Fibroblast of skin of scalp (primary cell): Measurements from ENCODE around the gene SCPEP1.
"Not testable (repeated sequence)": the region's sequence is repeated elsewhere in the genome, so short reads cannot be mapped to it uniquely, and the experiment has no call there.

ENCODE experiments used
- DNase-seq: peaks from one replicate; pipeline ENCODE4 v3.0.0-alpha.2; 2013

The SCPEP1 gene

DNA sequence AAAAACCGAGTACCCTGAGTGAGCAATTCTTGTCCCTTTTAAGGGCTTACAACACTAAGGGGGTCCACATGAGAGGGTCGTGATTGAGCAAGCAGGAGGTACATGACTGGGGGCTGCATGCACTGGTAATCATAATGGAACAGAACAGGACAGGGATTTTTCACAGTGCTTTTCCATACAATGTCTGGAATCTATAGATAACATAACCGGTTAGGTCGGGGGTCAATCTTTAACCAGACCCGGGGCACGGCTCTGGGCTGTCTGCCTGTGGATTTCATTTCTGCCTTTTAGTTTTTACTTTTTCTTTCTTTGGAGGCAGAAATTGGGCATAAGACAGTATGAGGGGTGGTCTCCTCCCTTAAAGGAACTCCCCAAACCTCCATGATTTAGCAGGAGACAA, 12.2 kb upstream of the SCPEP1 start:
- DNase-seq, result not testable (repeated sequence)

GRCh38 chr17:56966338-56966737, 11.6 kb upstream of the SCPEP1 start:
- no peak for DNase-seq

DNA sequence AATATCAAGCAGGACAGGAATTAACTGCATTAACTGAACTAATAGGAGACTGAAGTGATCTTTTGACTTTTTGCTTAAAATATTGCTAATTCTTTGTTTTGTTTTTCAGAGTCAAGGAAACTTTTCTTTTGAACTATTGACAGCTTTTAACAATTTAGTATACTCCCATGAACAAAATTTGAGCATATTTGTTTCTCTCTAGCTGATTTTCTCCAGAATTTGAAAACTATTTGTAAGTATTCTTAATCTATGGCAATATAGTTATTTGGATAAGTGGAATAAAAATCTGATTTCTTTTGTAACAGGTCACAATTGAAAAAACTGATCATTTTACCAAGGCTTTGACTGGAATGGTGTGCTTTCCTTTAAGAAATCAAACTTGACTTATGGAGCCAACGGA, 7.0 kb upstream of the SCPEP1 start:
- no peak for DNase-seq

DNA sequence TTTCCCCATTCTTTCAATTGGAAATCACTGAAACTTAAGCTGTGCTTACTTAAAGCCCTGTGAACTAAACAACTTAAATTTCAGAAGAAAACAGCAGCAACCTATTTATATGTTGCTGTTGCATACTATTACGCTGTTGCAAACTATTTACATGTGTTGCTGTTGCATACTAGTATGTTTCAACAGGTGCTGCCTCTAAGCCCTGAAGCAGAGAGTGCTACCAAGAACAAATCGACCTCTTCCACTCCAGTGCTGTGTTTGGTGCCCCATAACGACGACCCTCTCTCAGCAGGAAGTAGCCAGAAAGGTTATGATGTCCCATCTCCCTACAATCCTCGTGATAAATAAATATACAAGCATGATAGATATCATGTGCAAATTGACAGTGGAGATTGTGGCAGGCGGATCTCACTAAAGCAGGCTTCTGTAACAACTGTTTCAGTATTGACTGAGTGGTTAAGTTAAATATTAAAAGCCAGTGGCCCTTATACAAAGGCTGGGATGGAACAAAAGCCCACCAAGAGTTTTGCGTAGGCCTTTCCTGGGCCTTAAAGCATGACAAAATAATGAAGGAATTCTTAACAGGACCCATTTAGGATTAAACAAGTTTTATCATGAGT, 5.7 kb upstream of the SCPEP1 start:
- DNase-seq, result no peak

DNA sequence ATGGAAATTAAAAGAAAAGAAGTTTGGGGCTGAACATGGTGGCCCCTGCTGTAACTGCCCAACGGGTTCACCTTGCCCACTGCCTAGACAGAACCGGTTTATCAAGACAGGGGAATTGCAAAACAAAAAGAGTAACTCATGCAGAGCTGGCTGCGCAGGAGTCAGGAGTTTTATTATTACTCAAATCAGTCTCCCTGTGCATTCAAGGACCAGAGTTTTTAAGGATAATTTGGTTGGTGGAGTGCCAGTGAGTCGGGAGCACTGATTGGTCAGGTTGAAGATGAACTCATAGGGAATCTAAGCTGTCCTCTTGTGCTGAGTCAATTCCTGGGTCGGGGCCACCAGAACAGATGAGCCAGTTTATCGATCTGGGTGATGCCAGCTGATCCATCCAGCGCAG, 4.4 kb upstream of the SCPEP1 start:
- DNase-seq, result no peak

DNA sequence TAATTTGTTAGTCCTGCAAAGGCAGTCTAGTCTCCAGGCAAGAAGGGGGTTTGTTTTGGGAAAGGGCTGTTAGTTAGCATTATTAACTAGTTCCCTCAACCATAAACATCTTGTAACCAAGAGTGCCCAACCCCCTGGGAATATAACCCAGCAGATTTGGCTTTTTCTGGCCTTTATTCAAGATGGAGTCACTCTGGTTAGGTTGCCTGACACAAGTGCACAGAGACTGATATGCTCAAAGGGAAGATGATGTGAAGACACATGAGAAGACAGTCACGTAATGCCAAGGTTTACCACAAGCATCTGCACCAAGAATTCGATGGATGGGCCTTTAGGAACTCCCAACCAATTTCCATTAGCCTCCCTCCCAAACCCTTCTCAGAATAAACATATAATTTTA, 3.9 kb upstream of the SCPEP1 start:
- DNase-seq, result no peak

DNA sequence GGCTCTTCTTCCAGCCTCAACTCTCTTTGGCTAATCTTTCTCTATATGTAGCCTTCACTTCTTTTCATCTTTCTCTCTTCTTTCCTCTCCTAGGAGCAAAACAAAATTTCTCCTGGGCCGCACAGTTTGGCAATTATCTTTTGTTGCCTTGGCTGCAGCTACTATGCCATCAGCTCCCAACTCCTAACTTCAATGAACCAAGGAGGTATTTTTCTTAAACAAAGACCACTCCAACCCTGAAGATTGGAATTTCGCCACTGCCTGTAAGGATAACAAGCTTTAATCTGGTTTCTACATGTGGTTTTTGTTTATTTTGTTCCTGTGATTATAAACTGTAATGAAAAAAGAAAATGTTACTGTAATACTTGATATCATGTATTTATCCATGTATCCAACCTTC, 2.3 kb upstream of the SCPEP1 start:
- DNase-seq, result no peak

- no peak for DNase-seq
These were observed 856 bp upstream of the SCPEP1 start for GRCh38 chr17:56976941-56977608.

- no peak for DNase-seq
These were observed 635 bp downstream of the SCPEP1 start for GRCh38 chr17:56978441-56979090.

GRCh38 chr17:56979091-56979480, 1.2 kb downstream of the SCPEP1 start:
- DNase-seq, result no peak

GRCh38 chr17:56980526-56980925, 2.6 kb downstream of the SCPEP1 start:
- DNase-seq, result not testable (repeated sequence)

DNA sequence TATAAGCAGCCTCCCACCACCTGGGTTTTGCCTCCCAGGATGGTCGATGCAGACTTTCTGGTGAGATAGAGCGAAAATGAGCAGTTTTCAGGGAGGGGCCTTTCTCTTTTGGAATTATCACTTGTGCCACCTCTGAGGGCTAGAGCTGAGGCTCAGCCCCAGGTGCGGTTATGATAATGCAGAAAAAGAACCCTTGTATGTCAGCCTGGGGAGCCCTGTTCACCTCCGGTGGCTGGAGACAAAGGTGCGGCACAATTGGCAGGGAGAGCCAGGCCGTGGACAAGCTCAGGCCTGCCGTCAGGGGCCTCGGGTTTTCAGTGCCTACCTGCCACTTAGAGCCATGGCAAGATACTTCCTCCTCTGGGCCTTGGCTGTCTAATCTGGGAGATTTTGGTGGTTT, 4.4 kb downstream of the SCPEP1 start:
- DNase-seq, result no peak

DNA sequence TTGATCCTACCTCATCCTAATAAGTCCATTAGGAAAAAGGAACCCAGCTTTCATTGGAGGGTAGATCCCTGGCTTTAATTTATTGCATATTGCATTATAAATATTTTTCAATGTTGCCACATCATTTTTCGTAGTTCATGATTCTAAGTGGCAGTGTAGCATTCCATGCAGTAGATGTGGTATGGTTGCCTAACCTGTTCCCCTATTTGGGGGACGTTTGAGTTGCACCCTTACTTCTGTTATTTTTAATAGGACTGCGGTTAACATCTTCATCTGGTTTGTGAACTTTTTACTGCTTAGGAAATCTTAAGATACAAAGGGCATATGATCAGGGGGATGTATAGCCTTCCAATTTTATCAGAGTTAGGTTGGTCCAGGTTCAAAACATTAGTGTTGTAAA, 5.4 kb downstream of the SCPEP1 start:
- no peak for DNase-seq

DNA sequence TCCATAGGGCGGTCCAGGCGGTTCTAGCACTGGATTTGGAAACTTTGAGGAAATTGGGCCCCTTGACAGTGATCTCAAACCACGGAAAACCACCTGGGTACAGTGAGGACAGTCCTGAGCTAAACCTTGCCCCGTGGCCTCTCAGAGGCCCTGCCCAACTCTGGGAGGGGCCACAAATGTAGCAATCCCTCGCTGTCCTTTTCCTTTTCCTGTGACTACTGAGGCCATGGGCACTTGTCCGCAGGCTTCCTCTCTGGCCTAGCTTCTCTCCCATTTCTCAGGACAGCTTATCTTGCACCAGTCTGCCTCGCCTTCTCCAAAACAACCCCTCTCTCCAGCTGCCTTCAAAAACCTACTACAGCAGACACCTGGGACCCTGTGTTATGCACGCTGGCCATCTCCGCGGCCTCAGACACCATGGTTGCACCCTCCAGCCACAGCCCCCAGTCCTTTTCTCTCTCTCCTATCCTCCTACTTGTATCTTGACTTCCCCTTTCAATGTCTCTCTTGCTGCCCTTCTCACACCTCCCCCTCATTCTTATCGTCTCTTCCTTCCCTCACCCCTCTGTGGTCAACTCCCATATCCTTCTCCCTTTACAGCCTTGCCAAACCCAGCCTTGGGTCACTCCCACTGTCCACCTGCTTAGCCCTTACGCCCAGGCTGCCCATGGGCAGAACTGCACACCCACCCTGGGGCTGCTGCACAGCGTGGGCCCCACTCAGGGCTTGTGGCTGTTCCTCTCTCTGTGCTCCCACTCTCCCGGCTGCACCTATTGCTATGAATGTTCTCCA, 7.6 kb downstream of the SCPEP1 start:
- no peak for DNase-seq

DNA sequence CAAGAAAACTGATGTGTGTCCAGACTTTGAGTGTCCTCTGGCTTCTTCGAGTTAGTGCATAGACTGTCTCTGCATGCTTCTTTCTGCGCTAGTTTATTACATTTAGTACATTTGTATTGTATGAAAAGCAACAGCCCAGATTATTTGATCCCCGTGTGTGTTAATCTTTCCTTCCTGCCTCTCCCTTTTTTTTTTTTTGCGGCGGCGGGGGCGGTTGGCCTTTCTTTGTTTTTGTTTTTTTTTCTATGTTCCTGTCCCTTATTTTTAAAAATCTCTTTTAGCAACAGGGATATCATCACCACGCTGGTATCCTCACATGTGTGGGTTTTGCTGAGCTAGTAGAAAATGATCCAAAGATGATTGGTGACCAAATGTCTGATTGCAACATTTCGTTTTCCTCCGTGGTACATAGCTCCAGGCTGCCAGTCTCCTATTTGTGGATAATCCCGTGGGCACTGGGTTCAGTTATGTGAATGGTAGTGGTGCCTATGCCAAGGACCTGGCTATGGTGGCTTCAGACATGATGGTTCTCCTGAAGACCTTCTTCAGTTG, 9.4 kb downstream of the SCPEP1 start:
- no peak for DNase-seq

GRCh38 chr17:56988901-56989572, 11.1 kb downstream of the SCPEP1 start:
- DNase-seq, result no peak

- DNase-seq, result no peak
These were observed 14.4 kb downstream of the SCPEP1 start for GRCh38 chr17:56992364-56992763.

- no peak for DNase-seq
These were observed 16.3 kb downstream of the SCPEP1 start for GRCh38 chr17:56994009-56994792.

DNA sequence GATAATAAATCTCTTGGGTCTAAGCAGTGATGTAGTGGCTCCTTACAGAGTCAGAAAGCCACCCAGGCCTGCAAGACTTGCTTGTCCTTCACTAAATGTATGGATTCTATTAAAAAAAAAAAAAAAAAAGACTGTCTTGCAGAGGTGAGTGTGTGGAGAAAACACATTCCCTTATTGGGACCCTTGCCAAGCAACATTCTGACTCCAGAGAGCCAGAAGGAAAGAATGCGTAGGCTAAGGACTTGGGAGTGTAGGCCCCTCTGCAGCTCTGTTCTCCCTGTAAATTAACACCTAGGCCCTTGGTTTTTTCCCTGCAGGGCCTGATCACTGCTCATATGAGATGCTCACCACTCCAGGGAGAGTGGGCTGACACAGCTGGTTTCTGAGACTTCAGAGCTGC, 17.8 kb downstream of the SCPEP1 start:
- no peak for DNase-seq

GRCh38 chr17:56997313-56997712, 19.4 kb downstream of the SCPEP1 start:
- DNase-seq, result no peak

GRCh38 chr17:57001541-57001940, 23.6 kb downstream of the SCPEP1 start:
- no peak for DNase-seq

DNA sequence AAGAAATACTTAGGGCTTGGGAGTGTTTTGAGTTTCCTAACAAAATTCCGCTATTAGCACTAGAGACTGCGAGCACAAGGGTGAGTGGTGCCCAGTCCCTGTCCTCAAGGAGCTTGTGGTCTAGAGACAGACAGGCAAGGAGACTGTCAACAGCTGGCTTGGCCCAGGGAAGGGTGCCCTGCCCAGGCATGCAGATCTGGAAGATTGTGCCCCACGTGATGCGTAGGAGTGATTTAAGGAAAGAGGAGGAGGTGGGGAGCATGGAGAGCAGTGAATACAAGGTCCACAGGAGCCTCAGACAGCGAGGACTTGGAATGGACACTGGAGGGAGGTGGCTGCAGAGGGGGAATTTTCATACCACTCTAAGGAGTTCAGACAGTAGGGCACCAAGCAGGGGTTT, 25.0 kb downstream of the SCPEP1 start:
- DNase-seq, result no peak
